COR-L47 (cell line): ENCODE measurements around the gene FLT1.

ENCODE experiments used
- DNase-seq: peaks from one replicate; lab custom pipeline; 2025; lab: John Stamatoyannopoulos, UW

Gene FLT1

GRCh38 chr13:28425793-28426192 is 69.1 kb downstream of the FLT1 start:
- no peak for DNase-seq

GRCh38 chr13:28424541-28424940 is 70.4 kb downstream of the FLT1 start:
- DNase-seq = no peak

GRCh38 chr13:28423010-28423409 is 71.9 kb downstream of the FLT1 start:
- DNase-seq = no peak

GRCh38 chr13:28421676-28422410 is 73.1 kb downstream of the FLT1 start:
- DNase-seq = no peak

GRCh38 chr13:28420704-28421103 is 74.2 kb downstream of the FLT1 start:
- no peak for DNase-seq

- no peak for DNase-seq
Observed at GRCh38 chr13:28415994-28416421, 78.9 kb downstream of the FLT1 start.

GRCh38 chr13:28413999-28414398 is 80.9 kb downstream of the FLT1 start:
- no peak for DNase-seq

- DNase-seq = no peak
Observed at GRCh38 chr13:28412981-28413380, 81.9 kb downstream of the FLT1 start.

- no peak for DNase-seq
Observed at GRCh38 chr13:28411831-28412353, 83.0 kb downstream of the FLT1 start.

- DNase-seq = no peak
Observed at GRCh38 chr13:28410096-28410495, 84.8 kb downstream of the FLT1 start.

- no peak for DNase-seq
Observed at GRCh38 chr13:28409648-28410047, 85.3 kb downstream of the FLT1 start.

GRCh38 chr13:28408863-28409262 is 86.1 kb downstream of the FLT1 start:
- DNase-seq = no peak

GRCh38 chr13:28408235-28408848 is 86.6 kb downstream of the FLT1 start:
- no peak for DNase-seq

GRCh38 chr13:28406733-28407266 is 88.1 kb downstream of the FLT1 start:
- no peak for DNase-seq

GRCh38 chr13:28402057-28402381 is 92.9 kb downstream of the FLT1 start:
- DNase-seq = no peak

- no peak for DNase-seq
Observed at GRCh38 chr13:28401303-28402056, 93.4 kb downstream of the FLT1 start.

- no peak for DNase-seq
Observed at GRCh38 chr13:28396053-28396452, 98.9 kb downstream of the FLT1 start.

- DNase-seq = no peak
Observed at GRCh38 chr13:28394422-28394821, 100.5 kb downstream of the FLT1 start.

- DNase-seq = no peak
Observed at GRCh38 chr13:28392896-28393505, 101.9 kb downstream of the FLT1 start.

- DNase-seq = no peak
Observed at GRCh38 chr13:28392428-28392827, 102.5 kb downstream of the FLT1 start.

GRCh38 chr13:28387740-28388501 is 107.0 kb downstream of the FLT1 start:
- DNase-seq = no peak
